UCSD-AML1 (cell line): ENCODE data around the gene GLB1L.
A peak's percentile ranks its signal among the peaks of the same experiment; 100 is the strongest.

ENCODE experiments used
- DNase-seq: peaks from one replicate; lab custom pipeline; 2025; ENCODE audit not compliant: unreplicated experiment; lab: John Stamatoyannopoulos, UW

GLB1L gene

GRCh38 chr2:219228041-219228910, 17.0 kb downstream of the GLB1L start:
- peak; percentile 28 for DNase-seq

GRCh38 chr2:219225350-219225749, 19.9 kb downstream of the GLB1L start:
- DNase-seq: peak; percentile 51

DNA sequence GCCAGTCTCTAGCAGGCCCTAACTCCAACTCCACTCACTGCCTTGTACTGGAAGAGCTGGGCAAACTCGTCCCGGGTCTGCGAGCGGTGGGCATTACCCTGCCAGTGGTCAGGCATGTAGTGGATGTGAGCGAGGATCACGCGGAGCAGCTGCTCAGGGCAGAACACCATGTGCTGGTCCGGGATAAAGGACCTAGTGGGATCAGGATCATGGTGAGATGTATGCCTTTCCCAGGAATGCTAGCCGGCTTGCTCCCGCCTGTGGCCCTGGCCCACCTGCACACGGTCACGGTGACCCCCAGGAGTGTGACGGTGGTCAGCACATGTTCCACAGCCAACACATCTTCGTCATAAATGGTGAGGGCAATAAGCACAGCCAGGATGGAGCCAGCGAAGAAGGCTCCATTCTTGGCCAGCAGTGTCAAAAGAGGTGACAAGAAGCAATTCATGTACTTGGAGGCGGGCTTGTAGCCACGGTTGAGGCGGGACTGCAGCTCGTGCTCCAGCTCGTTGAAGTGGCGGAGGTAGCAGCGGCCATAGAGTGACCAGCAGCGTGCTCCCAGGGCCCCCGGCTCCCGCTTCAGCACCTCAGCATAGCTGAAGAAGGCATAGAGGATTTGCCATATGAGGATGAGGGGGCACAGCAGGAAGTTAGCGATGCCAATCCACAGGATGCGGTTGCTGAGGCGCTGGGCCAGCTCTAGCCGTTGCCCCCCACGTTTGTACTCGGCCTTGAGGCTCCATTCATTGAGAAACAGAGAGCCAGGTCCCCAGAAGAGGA, 21.2 kb downstream of the GLB1L start:
- no peak for DNase-seq

DNA sequence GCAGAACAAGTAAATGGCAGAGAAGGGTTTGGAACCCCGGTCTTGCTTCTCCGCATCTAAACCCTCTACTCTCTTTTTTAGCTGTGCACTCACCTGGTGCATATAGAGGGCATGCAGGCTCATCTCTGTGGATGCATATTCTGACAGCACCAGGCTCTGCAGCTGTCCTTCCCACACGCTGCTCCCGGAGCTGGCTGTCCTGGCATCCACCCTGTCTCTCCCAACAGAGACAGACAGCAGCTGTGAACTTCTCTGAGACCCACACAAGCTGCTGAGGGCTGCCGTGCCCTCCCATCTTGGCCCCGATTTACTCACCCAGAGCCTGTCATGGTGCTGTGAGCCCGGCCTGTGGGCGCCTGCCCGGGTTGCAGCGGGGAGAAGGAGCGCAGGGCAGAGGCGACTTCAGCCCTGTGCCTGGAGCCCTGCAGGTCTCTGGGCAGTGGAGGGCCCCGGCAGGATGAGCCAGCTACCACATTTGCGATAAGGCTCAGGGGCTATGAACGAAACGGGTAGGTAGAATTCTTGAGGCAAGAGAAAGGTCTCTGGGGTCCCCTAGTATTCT, 23.2 kb downstream of the GLB1L start:
- no peak for DNase-seq

DNA sequence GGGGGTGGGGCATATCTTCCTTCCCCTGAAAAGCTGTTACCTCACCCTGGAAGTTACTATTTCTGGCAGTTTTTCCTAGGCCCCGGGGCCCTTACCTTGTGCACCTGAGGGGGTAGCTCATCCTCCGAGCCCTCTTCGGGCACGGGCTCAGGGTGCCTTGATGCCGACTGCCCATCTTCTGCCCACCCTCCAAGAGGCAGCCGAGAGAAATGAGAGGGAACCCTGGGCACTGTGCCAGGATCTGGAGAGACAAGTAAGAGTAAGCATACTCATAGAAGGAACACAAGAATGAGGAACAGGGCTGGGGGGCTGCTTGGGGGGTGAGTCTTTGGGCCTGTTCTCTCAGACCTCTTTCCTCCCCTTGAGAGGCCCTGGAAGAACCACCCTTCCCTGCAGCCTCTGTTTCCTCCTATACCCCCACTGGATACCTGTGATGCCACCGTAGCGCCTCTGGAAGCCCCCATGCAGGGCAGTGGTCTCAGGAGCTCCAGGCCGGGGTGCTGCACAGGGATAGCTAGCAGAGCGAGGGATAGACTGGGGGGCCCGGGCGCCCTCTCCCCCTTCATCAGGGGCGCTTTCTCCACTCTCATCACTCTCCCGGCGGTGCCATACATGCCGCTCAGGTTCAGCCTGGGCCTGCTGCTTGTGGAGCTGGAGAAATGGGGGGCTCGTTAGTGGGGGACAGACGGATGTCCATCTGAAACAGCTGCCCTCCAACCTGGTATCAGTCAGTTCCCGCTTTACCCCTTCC, 24.4 kb downstream of the GLB1L start:
- no peak for DNase-seq

- DNase-seq: no peak
These were observed 25.3 kb downstream of the GLB1L start for GRCh38 chr2:219219784-219220532.

DNA sequence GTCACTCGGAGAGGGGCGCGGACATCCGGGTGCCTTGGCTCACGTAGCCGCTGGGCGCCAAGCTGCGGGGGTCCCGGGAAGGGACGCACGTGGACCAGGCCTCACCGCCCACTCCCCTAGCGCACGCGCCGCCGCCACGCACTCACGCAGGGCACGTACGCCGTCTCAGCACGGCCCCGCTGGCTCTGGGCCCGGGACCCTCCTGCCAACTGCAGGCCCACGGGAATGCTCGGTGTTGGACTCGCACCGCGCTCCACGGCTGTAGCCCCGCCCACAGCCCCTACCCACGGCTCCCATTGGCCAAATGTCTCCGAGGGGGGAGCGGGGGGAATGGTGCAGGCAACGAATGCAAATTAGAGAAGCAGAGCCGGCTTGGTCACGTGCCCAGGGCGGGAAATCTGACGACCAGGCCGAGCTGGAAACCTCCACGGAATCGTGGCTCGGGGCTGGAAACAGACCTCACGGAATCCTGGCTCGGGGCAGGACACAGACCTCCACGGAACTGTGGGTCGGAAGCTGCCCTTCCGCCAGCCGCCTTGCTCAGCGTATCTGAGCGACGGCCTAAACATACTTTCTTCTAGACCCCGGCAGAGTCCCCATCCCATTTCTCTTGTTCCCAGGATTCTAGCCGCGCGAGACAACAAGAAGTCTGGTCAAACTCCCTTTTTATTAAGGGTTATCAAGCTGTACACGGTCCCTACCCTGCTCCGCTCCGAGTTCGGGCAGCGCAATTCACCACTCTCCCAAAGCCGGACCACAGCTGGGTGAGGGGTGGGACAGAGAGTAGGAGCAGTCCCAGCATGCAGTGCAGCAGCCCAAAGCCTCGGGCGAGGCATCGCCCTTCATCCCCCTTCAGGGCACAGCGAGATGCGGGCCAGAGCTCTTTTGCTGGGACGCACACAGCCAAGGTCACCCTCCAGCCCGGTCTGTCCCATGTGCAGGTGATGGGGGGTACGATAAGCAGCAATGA, 26.2 kb downstream of the GLB1L start, which contains the start of gene ABCB6:
ABCB6 (minus strand) TSS at position 227 of the 970 bp plus-strand sequence. CDS start 285 bp downstream, outside the sequence.
- no peak for DNase-seq

DNA sequence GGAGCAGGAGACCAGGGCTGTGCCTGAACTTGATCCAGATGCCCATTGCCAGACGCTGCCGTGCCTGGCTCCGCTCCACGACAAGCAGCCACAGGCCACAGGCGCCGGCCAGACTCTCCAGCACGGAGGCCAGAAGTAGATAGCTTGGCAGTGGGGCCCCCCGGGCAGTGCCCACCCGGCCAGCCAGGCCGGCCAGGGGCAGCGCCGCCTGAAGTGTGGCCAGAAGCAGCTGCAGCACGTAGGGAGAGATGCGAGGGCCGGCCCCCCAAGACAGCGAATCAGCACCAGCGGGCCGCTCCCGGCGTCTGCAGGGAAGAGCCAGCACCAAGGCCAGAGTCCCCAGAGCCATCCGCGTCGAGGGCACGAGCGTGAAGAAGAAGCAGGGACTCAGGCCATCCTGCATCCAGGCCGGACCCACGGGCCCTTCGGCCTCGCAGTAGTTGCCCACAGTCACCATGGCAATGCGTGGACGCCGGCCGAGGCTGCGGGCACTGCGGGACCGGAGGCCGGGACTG, 27.0 kb downstream of the GLB1L start:
- no peak for DNase-seq

DNA sequence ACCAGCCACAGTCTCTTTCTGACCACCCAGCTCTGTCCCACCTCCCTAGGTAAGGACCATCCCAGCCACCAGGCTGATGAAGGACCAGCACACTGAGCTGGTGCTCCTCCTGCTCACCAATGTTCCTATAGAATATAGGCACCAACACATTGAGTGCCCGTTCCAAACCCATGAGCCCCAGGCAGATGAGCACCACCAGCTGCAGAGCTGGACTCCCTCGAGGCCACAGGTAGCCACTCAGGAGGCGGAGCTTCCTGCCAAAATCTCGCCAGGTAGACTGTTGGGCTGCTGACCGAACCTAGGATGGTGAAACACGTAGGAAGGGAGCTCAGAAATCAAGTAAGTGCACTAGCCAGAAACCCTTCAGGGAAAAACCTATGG, 28.7 kb downstream of the GLB1L start:
- DNase-seq: no peak

DNA sequence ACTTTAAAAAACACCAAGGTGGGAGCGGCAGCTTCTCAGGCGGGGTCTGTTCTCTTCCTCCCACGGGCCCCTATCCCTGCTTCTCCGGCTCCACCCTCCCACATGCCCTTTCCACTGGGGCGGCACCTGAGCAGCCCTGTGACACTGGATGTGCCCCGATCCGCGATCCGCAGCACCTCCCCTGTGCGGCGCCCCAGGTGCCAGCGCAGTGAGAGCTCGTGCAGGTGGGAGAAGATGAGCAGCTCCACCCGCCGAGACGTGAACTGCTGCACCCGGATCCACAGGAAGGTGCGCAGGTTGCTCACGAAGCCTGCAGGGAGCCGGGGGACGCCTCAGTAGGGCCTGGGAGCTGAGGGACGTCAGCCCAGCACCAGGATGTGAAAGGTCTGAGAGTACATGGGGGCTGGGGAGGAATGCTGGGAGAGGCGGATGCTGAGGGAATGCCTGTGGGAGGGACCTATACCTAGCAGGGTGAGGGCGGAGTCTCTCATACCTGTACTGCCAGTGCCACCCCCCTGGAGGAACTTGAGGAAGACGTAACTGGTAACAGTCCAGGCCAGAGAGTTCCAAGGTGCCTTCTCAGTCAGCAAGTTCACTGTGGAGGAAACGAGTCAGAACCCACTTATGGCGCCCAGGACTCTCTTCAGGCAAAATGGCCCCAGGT, 29.2 kb downstream of the GLB1L start:
- no peak for DNase-seq

DNA sequence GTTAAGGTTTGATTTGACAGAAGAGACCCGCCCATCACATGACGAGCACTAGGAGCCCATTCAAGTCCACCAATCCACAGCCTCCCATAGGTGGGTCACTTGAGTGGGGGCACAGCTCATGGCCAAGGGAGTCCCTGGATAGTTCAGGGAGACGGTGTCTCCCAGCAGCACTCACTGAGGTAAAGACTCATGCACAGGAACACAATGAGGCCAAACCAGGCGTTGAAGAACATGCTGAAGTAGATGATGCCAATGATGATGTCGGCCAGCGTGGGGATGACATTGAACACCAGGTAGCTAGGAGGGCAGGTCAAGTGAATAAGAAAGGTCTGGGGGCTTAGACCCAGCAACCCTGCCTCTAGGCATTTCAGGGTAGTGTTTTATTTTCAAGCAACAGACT, 30.5 kb downstream of the GLB1L start:
- DNase-seq: no peak

DNA sequence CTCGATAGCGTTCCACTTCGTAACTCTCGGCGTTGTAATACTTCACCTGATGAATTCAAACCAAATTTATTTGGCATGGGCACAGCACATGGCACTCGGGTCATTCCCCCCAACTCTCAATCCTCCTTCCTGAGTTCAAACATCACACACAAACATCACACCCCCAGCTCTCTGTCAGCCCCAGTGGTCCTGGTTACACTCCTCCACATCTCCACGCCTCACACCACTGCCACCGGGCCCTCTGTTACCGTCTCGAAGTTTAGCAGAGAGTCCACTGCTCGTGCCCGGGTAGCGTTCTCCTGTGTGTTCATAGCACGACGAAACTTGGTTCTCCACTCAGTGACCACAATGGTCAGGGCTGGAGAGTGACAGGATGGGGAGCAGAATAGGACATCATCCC, 31.1 kb downstream of the GLB1L start:
- no peak for DNase-seq

- no peak for DNase-seq
These were observed 31.7 kb downstream of the GLB1L start for GRCh38 chr2:219213486-219214071.

GRCh38 chr2:219213026-219213415, 32.2 kb downstream of the GLB1L start:
- DNase-seq: no peak

DNA sequence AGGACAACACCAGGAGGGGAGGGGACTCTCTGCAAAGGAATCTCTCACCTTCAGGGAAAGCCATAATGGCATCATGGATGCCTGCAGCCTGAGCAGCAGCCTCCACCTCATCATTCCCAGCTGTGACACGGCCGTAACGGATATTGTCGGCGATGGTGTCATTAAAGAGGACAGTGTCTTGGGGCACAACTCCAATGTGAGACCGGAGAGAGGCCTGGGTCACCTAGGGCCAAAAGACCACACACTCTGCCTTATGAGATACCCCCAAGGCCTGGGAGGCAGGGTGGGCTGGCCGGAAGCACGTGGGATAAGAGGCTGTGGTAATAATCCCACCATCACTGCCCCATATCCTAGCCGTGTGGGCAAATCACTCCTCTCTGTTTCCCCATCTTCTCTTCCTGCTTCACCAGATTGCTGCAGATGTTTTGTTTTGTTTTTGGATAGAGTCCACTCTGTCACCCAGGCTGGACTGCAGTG, 34.3 kb downstream of the GLB1L start:
- DNase-seq: no peak

GRCh38 chr2:219210196-219210885, 34.9 kb downstream of the GLB1L start:
- DNase-seq: no peak
